ENCODE measurements around the gene PMEPA1. TPM values are rescaled to one million over a fixed set of nuclear protein-coding genes. Genes with fewer than 3 reads are reported as not detected.
A peak's percentile ranks its signal among the peaks of the same experiment; 100 is the strongest.

PMEPA1 gene
- total and polyA plus RNA-seq, 10 donors, result 4.8 to 15.7 (median 9.2) TPM

- TF ChIP-seq POLR2AphosphoS5 (IDR thresholded peaks at IDR 0.05) (no peak), CTCF (IDR thresholded peaks at IDR 0.05 in 8 of 11, conservative IDR thresholded peaks at IDR 0.05 in 3 of 11) (no peak), POLR2A (IDR thresholded peaks at IDR 0.05) (no peak)
- H3K27me3 ChIP-seq (replicated peaks in 1 of 7), result no peaks in the 10 kb centered on the region
- DNase-seq, result peak; percentile 65
- H3K4me3 ChIP-seq, result no peak overlapping the region
- no peak overlapping the region for H3K27ac ChIP-seq
- intact Hi-C loops (cut with DNase I; ENCODE audit: low total_unique reads), result no loop called here
- H3K4me1 ChIP-seq, result peaks cover 7 to 35% (median 16%) of the 10 kb centered on the region in 6 donors
- 85 to 92% (median 89%) methylated on average over 11 to 12 of the region's 12 CpGs for WGBS, 5 donors
- H3K36me3 ChIP-seq, result peaks cover 0 to 84% (median 40%) of the 10 kb centered on the region in 6 donors
- no peaks in the 10 kb centered on the region for H3K9me3 ChIP-seq
Observed at GRCh38 chr20:57613481-57613921, 96.3 kb downstream of the PMEPA1 start.

GRCh38 chr20:57612916-57613315 is 96.9 kb downstream of the PMEPA1 start:
- Histone ChIP-seq H3K36me3 (peaks cover 0 to 90% (median 42%) of the 10 kb centered on the region in 6 donors), H3K4me3 (no peak overlapping the region), H3K4me1 (peaks cover 1 to 29% (median 10%) of the 10 kb centered on the region in 6 donors), H3K9me3 (no peaks in the 10 kb centered on the region), H3K27me3 (replicated peaks in 1 of 7) (no peaks in the 10 kb centered on the region), H3K27ac (no peak overlapping the region)
- TF ChIP-seq POLR2A (IDR thresholded peaks at IDR 0.05) (no peak), CTCF (IDR thresholded peaks at IDR 0.05 in 8 of 11, conservative IDR thresholded peaks at IDR 0.05 in 3 of 11) (no peak)
- DNase-seq, result peak; percentile 50
- intact Hi-C loops (cut with DNase I; ENCODE audit: low total_unique reads), result no loop called here
- WGBS, 5 donors, result 92 to 96% (median 93%) methylated on average over 7 of the region's 7 CpGs

- Histone ChIP-seq H3K4me1 (peaks cover 0 to 25% (median 6%) of the 10 kb centered on the region in 6 donors), H3K4me3 (no peak overlapping the region), H3K36me3 (peaks cover 0 to 92% (median 42%) of the 10 kb centered on the region in 6 donors), H3K9me3 (no peaks in the 10 kb centered on the region), H3K27me3 (replicated peaks in 1 of 7) (no peaks in the 10 kb centered on the region), H3K27ac (no peak overlapping the region)
- peak; percentile 27 for DNase-seq
- intact Hi-C loops (cut with DNase I; ENCODE audit: low total_unique reads), result no loop called here
- WGBS, 5 donors, result 80 to 86% (median 85%) methylated on average over 7 of the region's 7 CpGs
- TF ChIP-seq CTCF (IDR thresholded peaks at IDR 0.05 in 8 of 11, conservative IDR thresholded peaks at IDR 0.05 in 3 of 11) (no peak), POLR2A (IDR thresholded peaks at IDR 0.05) (no peak), POLR2AphosphoS5 (IDR thresholded peaks at IDR 0.05) (no peak)
Observed at GRCh38 chr20:57612436-57612835, 97.4 kb downstream of the PMEPA1 start.

- no peaks in the 10 kb centered on the region for H3K27me3 ChIP-seq (replicated peaks in 1 of 7)
- no peak overlapping the region for H3K27ac ChIP-seq
- DNase-seq, result peak; percentile 75
- TF ChIP-seq POLR2A (IDR thresholded peaks at IDR 0.05) (no peak), POLR2AphosphoS5 (IDR thresholded peaks at IDR 0.05) (no peak), CTCF (IDR thresholded peaks at IDR 0.05 in 8 of 11, conservative IDR thresholded peaks at IDR 0.05 in 3 of 11) (no peak)
- WGBS, 5 donors, result 89 to 95% (median 91%) methylated on average over 13 to 18 of the region's 18 CpGs
- peaks cover 0 to 18% (median 2%) of the 10 kb centered on the region in 6 donors for H3K4me1 ChIP-seq
- H3K9me3 ChIP-seq, result no peaks in the 10 kb centered on the region
- no peak overlapping the region for H3K4me3 ChIP-seq
- H3K36me3 ChIP-seq, result peaks cover 0 to 96% (median 42%) of the 10 kb centered on the region in 6 donors
- intact Hi-C loops (cut with DNase I; ENCODE audit: low total_unique reads), result no loop called here
Observed at GRCh38 chr20:57611586-57612311, 98.1 kb downstream of the PMEPA1 start.
